D721Med (cell line): ENCODE results near the gene EIF1.

Experiments
- DNase-seq: peaks from one replicate; pipeline ENCODE4 v3.0.0; 2011; ENCODE audit warnings: low spot score; ENCODE audit not compliant: insufficient read length
- FAIRE-seq: peaks from 2 replicates; lab custom pipeline; 2011; peaks lifted over from hg19 to GRCh38; lab: Jason Lieb, UNC
- TF ChIP-seq, protein P1 (sequence below): IDR thresholded peaks from 2 replicates; pipeline ENCODE4 v1.5.1; 2012; ENCODE audit warnings: mild to moderate bottlenecking, control low read depth; ENCODE audit not compliant: insufficient read depth; ENCODE audit errors: missing control alignments

The EIF1 gene

GRCh38 chr17:41737680-41738023 is 49.0 kb downstream of the EIF1 start:
- DNase-seq (no peak), FAIRE-seq (no peak)

DNA sequence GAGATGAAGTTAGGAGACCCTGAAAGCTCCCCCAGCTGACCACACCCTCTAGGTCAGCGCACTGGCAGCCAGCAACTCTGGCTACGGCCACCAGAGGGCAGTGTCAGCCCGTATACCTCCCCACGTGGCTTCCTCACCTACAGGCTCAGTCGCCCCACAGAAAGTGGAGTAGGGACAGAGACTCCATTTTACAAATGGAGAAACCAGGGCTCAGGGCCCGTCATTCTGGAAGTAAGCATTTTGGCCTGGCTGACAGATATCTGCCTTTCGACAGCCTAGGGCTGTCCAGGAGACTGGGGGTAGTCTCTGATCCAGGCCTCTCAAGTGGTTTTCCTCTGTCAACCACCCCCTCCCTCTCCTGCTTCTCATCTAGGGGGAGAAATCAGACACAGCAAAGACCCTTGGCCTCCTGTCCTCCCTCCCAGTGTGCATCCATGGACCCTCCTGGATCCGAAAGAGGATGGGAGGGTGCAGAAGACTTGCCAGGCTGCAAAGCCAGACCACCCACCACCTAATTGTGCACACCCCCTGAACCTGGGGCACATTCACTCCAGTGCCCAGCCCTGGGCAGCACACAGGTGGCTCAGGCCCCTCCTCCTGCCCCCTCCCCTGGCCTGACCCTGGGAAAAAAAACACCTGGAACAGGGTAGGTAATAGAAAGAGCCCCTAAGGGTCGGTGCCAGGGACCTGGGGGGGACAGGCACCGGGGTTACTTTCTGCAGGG is 49.6 kb downstream of the EIF1 start:
- TF ChIP-seq, protein P1, sequence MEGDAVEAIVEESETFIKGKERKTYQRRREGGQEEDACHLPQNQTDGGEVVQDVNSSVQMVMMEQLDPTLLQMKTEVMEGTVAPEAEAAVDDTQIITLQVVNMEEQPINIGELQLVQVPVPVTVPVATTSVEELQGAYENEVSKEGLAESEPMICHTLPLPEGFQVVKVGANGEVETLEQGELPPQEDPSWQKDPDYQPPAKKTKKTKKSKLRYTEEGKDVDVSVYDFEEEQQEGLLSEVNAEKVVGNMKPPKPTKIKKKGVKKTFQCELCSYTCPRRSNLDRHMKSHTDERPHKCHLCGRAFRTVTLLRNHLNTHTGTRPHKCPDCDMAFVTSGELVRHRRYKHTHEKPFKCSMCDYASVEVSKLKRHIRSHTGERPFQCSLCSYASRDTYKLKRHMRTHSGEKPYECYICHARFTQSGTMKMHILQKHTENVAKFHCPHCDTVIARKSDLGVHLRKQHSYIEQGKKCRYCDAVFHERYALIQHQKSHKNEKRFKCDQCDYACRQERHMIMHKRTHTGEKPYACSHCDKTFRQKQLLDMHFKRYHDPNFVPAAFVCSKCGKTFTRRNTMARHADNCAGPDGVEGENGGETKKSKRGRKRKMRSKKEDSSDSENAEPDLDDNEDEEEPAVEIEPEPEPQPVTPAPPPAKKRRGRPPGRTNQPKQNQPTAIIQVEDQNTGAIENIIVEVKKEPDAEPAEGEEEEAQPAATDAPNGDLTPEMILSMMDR: peak; percentile 100
- FAIRE-seq: no peak
- DNase-seq: peak; percentile 91

More at GRCh38 chr17:41737680-41738023, 49.0 kb downstream of the EIF1 start:
- TF ChIP-seq, protein P1: no peak

- DNase-seq (no peak), FAIRE-seq (no peak)
- TF ChIP-seq, protein P1: no peak
These were observed 50.1 kb downstream of the EIF1 start for GRCh38 chr17:41738801-41739112.

- DNase-seq (no peak), FAIRE-seq (no peak)
- TF ChIP-seq, protein P1: no peak
These were observed 51.1 kb downstream of the EIF1 start for GRCh38 chr17:41739661-41740352.

- no peak for DNase-seq
- FAIRE-seq: no peak
- TF ChIP-seq, protein P1: no peak
These were observed 51.8 kb downstream of the EIF1 start for GRCh38 chr17:41740506-41740905.

DNA sequence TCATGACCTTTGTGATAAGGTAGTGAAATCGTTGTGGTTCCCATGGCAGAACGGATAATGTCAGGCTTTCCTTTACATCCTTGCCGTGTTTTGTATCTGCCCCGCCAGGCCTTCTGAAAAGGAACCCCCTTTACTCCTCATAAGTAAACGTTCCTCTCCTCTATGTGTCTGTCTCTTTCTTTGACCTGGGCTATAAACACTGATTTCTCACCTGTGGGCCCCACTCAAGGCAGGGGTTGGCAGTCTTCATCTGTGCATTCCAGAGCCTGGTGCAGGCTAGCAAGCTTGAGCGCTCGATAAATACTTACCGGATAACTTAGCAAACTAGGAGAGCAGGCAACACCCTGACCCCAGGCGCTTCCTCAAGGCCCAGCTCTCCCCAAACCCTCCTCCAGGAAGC is 53.0 kb downstream of the EIF1 start:
- TF ChIP-seq, protein P1: no peak
- DNase-seq (no peak), FAIRE-seq (no peak)
